ENCODE results near the gene RDH11.

DNA sequence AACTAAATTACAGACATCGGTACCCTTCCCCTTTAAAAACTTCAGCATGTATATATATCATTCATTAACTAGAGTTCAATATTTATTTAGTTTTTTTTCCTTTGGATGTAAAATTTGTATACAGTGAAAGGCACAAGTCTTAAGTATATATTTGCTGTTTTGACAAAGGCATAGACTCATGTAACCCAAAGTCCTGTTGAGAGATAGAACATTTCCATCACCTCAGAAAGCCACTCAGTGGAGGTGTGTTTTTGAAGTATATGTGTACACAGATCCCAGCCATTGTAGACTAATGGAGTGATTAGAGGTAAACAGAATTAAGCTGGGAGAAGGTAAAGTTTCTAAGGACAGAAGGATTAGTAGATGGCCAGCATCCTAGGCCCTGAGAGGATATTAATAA, 21.5 kb upstream of the RDH11 start:
- no peak for TF ChIP-seq CTCF (conservative IDR thresholded peaks at IDR 0.05; ENCODE audit: low read length)
- no peak for TF ChIP-seq EZH2phosphoT487 (IDR thresholded peaks at IDR 0.05; ENCODE audit: borderline replicate concordance)
